HG02678 (cell line): ENCODE measurements around the gene ARIH2.

ENCODE experiments used
- ATAC-seq: cut with Tn5 transposase; IDR thresholded peaks from one replicate; pipeline ENCODE4 v1.9.1; 2021; ENCODE audit warnings: mild to moderate bottlenecking, moderate library complexity; ENCODE audit not compliant: unreplicated experiment

ARIH2 gene

GRCh38 chr3:49034650-49035049, 116.0 kb downstream of the ARIH2 start:
- ATAC-seq: no peak

DNA sequence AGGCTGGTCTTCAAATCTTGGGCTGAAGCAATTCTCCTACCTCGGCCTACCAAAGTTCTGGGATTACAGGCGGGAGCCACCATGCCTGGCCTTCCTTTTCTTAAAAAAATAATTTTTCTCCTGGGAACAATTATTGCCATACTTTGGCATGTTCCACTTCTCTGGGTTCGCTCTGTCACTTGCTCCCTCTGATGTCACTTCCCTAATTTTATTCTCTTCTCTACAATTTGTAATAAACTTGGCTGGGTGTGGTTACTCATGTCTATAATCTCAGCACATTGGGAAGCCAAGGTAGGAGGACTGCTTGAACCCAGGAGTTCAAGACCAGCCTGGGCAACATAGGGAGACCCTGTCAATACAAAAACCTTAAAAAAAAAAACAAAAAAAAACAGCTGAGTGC, 116.6 kb downstream of the ARIH2 start:
- no peak for ATAC-seq
